Body of pancreas (tissue), 4 donors: ENCODE results near the gene RREB1.

ENCODE experiments used
- POLR2A ChIP-seq, 3 donors: fragments of 450-650 bp; IDR thresholded peaks; one replicate each; pipeline ENCODE4 v1.6.1; 2016; ENCODE audit warnings: antibody characterized with exemption in 3 of 3, mild to moderate bottlenecking in 2 of 3
- TF ChIP-seq, protein P1 (sequence below), 7 experiments: fragments of 450-650 bp in 4 of 7; fragments of 200-600 bp in 3 of 7; sonication (generic) in 3 of 7; IDR thresholded peaks; one replicate each; pipeline ENCODE4 v1.5.1; 2016 to 2019; ENCODE audit warnings: antibody characterized with exemption in 7 of 7

GRCh38 chr6:7276199-7276524 lies 168.4 kb downstream of the RREB1 start:
- TF ChIP-seq, protein P1, sequence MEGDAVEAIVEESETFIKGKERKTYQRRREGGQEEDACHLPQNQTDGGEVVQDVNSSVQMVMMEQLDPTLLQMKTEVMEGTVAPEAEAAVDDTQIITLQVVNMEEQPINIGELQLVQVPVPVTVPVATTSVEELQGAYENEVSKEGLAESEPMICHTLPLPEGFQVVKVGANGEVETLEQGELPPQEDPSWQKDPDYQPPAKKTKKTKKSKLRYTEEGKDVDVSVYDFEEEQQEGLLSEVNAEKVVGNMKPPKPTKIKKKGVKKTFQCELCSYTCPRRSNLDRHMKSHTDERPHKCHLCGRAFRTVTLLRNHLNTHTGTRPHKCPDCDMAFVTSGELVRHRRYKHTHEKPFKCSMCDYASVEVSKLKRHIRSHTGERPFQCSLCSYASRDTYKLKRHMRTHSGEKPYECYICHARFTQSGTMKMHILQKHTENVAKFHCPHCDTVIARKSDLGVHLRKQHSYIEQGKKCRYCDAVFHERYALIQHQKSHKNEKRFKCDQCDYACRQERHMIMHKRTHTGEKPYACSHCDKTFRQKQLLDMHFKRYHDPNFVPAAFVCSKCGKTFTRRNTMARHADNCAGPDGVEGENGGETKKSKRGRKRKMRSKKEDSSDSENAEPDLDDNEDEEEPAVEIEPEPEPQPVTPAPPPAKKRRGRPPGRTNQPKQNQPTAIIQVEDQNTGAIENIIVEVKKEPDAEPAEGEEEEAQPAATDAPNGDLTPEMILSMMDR (IDR thresholded peaks at IDR 0.05) = no peak
- no peak for TF ChIP-seq POLR2A (IDR thresholded peaks at IDR 0.05)
